ENCODE measurements around the gene ABCB9.
"Not testable (repeated sequence)": the region's sequence is repeated elsewhere in the genome, so short reads cannot be mapped to it uniquely, and the experiment has no call there.

The ABCB9 gene

DNA sequence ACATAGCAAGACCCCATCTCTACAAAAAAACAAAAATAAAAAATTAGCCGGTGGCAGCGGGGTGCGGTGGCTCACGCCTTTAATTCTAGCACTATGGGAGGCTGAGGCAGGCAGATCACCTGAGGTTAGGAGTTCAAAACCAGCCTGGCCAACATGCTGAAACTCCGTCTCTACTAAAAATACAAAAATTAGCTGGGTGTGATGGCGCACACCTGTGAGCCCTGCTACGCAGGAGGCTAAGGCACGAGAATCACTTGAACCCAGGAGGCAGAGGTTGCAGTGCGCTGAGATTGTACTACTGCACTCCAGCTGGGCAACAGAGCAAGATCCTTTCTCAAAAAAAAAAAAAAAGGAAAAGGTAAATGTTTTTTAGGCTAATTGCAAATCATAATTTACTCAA, 73.5 kb downstream of the ABCB9 start:
- not testable (repeated sequence) for DNase-seq

DNA sequence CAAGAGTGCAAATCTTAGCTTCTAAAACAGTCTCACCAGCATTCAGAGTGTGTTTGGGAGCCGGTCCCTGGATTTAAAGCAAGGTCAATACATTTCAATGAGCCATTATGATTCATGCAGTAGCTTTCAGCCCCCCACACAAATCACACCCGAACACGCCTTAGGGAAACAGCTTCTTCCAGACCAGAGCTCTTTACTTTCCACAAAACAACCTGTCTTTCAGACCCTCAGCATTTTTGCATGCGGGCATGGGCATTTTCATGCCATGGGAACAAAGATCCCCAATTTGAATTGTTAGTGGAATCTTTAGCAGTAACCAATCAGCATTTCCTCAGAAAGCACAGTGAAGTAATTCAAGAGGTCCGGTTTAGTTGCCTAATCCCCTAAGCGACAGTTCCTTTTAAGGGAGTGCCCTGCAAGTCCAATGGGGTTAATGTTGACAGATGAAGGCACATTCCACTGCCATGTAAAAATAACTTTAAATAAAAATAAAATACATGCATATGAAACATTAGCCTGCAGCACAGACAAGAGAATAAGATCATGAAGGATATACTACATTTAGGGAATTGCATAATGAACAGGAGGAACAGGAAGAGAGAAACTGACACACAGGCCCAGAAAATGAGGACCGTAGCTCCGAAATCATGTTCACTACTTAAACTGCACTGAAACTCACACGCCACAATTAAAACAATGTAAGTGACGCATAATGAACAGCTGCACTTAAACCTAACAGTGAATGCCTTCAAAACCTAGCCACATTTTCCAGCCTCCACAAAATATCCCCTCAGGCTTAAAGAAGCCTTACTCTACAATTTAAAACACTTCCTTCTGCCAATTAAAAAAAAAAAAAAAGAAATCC, 74.4 kb downstream of the ABCB9 start:
- DNase-seq: no peak

DNA sequence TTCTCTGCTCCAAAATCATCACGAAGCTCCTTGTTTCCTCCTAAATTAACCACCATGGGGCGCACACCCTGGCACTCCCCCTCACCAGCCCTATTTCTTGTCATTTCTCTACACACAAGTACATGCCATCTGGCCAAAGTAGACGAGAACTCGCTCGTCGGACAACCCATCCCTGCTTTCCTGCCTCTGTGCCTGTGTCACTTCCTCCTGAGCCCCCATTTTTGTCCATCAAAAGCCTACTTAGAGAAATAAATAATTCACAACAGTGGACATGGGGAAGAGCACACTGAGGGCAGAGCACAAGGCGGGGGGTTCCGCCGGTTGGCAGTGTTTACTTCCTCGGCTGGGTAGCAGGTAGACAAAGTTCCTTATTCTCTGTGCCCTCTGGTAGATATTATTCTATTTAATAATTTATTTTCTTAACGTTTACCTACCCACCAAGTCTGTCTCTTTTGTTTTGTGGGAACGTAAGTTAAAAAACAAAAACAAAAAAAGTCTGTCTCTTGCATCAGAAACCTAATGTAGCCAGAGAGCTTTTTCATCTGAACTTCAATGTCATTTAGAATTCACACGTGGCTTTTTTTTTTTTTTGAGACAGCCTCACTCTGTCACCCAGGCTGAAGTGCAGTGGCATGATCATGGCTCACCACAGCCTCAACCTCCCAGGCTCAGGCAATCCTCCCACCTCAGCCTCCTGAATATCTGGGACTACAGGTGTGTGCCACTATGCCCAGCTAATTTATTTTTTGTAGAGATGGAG, 76.3 kb downstream of the ABCB9 start:
- DNase-seq: no peak

DNA sequence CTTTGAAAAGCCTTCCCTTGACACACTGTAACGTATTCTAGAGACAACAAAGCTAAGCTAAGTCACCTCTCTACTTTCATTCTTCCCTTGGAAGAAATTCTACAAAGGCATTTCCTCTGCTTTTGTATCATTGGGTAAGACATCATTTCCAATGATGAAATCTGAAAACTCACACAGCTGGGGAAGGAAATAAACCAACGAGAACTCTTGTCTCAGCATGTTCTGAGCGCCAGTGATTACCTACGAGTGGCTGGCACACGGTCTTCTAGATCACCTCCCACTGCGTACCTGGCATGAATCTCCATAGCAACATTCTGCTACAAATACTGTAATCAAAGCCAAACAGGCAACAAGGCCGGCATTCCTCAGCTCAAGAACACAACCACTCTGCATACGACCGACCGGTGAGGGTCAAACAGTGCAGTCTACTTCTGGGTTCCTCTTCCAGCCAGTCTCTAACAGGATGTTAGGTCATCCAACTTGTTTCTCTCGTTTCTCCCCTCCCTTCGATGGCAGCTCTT, 78.0 kb downstream of the ABCB9 start:
- no peak for DNase-seq

DNA sequence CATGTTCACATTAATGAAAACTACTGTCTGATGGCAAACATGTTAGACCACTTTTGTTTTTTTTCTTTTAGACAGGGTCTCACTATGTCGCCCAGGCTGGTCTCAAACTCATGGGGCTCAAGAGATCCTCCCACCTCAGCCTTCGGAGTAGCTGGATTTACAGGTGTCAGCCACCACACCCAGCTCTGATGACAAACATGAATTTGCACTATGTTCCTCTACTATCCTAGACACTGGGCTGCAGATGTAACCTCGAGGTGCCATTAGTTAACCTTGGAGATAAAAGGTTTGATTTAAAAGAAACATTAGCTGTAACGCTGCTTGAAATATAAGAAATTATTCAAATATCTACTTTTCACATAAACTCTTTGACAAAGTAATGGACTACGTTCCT, 78.4 kb downstream of the ABCB9 start:
- no peak for DNase-seq

DNA sequence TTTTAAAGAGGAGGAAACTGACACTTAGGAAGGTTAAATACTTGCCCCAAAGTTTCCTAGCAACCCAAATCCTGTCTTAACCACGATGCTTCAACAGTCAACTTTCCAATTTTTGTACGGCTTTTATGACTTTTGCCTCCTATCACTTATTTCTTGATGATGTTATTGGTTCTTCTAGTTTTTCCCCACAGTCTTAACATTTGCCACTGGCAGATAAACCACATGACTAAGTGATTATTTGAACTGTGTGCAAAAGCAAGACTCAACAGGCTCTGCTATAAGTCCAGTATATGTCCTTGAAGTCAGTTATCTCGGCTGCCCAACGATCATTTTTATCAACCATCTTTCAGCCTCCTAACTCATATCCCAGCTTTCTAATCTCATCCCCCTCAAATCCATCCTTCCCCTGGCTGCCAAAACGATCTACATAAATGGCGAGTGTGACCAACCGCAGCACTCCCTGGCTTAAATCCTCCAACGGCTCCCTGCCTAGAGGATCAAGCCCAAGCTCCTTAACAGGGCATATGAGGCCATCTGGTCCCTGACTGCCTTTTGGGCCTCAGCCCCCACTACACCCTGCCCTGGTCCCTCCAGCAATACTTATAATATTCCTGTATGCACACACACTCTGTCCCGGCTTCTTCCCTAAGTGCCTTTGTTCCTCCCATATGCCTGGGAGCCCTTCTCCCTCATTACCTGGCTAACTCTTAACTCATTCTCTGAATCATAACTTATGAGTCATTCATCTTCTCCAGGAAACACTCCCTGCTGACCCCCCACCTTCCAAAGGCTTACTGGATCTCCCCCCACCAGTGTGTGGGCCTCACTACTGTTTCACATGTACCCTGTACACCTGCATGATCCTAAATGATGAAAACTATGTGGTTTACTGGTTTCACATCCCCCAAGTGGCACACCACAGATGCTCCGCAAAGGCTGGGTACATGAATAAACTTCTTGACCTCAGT, 79.1 kb downstream of the ABCB9 start:
- no peak for DNase-seq

DNA sequence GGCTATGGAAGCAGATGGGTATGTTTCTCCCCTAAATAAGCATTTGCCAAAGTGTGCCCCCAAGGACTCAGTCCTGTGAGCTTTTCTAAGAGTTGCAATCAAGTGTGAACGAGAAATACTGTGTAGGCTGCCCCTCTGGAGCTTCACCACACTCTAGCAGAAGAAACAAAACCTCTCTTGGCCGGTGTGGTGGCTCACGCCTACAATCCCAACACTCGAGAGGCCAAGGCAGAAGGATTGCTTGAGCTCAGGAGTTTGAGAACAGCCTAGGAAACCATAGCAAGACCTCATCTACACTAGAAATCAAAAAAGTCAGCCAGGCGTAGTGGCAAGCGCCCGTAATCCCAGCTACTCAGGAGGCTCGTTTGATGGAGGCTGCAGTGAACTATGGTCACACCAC, 80.1 kb downstream of the ABCB9 start:
- DNase-seq: no peak

DNA sequence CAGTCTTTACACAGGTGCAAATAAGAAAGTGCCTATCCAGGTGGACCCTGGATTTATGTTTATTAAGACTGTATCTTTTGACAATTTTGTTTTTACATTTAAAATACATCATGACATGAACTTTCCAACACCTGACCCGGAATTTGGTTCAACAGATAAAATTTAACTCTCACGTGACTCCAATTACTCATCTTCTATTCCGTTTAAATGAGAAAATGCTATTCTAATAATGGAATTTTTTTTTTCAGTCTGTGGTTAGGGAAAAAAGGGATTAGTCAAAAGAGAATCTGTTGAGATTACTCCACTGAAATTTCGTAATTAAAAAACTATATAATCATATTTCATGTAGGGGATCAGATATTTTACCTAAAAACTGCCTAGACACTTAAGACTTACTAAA, 81.4 kb downstream of the ABCB9 start:
- DNase-seq: no peak

DNA sequence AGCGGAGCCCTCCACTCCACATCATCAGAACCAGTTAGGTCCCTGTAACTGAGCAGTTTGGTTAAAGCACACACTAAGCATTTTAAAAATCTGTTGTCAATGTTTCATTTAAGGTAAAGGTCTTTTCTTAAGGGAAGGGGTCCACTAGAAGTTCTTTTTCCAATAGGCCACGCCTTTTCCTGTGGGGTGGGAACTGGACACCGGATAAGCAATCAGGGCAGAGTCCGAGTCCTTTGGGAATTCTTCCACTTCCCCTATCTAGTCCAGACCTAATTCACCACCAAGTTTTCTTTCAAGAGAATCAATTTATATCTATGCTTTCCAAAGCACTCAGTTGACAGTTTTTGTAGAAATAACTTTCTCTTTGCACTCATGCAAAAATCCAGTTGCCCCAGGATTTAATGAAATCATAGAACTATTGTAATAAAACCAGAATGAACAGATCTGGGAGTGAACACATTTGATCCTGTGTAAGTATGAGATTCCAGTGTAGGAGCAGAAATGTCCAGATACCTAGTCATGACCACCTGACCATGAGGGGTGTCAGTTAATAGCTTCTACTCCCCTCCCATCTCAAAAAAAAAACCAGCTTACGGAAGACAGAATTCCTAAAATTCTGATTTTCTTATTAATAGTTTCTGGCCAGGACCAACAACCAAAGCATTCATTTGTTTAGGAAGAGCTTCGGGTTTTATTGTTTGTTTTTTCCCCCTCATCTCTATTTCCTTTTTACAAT, 82.0 kb downstream of the ABCB9 start:
- DNase-seq: no peak

DNA sequence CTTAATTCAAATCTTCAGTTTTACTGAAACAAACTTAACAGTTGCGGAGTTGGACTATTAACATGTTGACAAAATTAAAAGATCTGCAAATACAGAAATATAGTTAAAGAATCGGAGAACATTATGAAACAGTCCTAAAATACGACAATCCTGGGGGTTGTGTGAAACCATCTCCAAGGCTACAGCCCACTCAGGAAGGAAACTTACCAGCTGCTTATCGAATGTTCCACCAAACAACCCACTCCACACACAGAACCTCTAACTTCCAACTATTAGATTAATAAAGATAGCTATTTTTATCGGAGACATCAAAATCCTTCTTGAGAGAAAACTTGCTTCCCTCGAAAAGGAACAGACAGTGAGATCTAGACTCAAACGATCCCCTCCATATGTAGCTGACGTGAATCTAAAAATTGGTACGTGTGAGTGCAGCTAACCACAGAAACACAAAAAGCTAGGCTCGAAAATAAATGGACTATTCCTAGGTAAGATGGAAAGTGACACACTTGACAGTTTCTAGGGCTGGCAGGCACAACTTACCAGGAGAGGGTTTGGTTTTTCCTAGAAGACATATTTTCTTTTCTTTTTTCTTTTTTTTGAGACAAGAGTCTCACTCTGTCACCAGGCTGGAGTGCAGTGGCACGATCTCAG, 83.2 kb downstream of the ABCB9 start:
- no peak for DNase-seq

DNA sequence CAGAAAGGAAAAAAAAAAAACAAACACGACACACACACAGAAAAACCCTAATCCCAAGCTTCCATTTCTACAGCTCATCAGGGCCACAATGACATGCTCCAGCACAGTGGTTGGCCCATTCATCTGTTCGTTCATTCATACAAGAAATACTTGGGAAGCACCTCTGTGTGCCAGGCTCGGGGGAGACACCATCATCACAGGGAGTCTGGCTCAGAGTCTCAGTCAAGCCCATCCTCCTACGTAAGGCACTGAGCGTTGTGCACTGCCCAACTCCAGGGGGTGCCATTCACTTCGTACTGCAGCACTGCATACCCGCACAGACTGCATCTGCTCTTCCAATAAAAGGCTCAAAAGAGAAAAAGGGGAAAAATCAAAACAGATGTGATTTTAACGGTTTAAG, 85.6 kb downstream of the ABCB9 start:
- peak; percentile 32 for DNase-seq

DNA sequence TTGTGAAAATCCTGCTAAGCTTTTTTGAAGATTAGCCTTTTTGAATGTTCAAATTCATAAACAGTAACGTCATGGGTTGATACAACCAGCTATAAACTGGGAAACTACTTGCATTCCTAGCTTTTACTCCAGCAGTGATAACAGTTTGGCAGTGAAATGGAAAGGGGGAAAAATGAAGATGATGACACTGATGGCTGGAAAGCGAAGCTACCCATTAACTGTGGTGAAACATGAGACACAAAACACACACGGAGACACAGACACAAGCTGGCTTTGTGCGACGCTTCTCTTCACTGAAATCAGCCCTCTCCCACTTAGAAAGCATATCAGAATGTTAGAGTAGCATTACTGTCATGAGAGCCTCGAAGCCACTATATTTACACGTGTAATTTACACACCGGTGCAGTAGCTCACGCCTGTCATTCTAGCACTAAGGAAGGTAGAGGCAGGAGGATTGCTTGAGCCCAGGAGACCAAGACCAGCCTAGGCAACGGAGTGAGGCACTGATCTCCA, 86.1 kb downstream of the ABCB9 start:
- DNase-seq: no peak
